Suppressor macrophage treated with lipopolysaccharide for 1 hour (primary cell): ENCODE results near the gene KCND3.

Source experiments
- DNase-seq, 3 donors: peaks; one replicate each; pipeline ENCODE4 v3.0.0-alpha.2; 2020 to 2022

Gene KCND3

DNA sequence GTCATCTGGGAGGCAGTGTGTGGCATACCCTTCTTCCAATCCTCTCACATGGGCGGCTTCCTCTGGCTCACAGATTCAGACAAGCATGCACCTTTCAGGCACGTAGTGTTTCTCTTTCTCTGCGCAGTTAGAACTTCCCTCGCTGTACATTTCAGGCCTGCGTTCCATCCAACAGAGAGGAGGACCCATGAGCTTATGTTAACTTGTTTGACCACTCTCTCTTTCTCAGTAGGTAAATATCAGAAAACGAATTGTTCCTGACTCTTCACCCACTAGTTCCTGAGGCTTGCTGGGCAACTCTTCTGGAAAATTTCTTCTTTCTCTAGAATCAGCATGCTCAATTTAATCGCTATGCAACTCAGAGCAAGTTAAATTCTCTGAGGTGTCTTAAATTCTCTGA lies 148.3 kb downstream of the KCND3 start:
- DNase-seq: no peak

DNA sequence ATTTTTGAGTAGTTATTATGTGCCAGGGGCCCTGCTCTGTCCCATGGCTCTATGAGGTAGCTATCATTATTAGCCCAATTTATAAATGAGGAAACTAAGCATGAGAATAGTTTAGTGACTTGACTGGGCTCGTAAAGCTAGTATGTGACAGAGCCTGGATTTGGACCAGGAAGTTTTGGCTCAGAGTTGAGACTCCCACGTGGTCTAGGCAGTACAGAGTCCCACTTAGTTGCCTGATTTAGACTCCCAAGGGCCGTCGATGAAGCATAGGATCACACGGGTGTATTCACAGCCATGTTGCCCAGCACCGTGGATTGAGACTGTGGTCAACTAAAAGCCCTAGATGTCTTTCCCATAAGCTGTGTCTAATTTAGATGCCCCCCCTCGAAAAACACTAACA lies 152.1 kb downstream of the KCND3 start:
- DNase-seq: no peak

DNA sequence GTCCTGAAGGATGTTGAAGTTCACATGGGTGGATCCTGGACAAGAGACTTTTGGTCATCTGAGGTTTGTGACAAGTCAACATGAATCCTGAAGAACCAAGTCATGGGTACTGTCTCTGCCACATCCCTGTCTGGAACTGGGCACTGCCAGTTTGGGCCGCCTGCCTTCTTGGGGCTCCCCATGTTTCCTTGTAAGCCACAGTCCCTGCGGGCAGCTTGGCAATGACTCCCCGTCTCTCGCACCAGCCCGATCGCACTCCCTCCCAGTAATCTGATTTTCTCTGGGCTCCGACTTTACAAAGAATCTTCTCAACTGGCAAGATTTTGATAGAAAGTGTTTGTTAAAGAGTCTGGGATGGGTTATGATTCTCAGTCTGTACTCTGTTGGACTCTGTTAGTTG lies 153.4 kb downstream of the KCND3 start:
- DNase-seq: no peak

DNA sequence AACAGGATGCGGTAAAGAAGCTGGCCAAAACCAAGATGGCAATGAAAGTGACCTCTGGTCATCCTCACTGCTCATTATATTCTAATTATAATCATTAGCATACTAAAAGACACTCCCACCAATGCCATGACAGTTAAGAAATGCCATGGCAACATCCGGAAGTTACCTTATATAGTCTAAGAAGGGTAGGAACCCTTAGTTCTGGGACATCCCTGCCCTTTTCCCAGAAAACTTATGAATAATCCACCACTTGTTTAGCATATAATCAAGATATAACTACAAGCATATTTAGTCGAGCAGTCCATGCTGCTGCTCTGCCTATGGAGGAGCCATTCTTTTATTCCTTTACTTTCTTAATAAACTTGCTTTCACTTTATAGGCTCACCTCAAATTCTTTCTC lies 154.0 kb downstream of the KCND3 start:
- DNase-seq: no peak

DNA sequence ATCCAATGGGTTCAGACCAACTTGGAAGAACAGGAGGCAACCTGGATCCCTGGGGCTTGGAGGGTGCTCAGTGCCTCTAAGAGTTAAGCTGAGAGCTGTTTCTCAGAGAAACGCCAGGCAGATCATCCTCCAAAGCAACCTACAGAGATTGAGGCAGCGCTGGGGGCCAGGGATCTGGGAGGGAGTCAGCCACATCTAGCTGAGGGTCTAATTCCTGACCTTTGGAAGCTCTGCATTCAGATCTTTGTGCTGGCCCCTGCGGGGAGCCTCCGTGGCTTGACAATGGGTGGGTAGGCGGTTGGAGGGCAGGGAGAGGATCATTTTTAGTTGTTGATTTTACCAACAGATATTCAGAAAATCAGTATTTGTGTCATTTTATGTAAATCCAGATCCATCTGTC lies 154.5 kb downstream of the KCND3 start:
- DNase-seq: no peak

DNA sequence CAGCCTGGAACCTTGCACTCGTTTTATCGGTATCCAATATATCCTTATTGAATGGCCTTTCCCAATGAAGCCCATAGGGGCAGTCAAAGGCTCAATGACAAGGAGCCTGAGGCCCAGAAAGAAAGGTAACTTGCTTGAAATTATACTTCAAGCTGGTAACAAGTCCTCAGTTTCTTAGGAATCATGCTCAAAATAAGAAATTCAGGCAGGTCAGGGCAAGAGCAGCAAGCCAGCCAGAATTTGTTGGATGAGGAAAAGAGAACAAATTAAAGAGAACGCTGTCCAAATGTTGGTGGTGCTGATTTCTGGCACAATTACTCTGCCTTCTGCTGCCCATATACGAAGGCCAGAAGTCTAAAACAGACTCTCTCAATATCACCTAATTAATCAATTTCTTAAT lies 156.1 kb downstream of the KCND3 start:
- DNase-seq: no peak

DNA sequence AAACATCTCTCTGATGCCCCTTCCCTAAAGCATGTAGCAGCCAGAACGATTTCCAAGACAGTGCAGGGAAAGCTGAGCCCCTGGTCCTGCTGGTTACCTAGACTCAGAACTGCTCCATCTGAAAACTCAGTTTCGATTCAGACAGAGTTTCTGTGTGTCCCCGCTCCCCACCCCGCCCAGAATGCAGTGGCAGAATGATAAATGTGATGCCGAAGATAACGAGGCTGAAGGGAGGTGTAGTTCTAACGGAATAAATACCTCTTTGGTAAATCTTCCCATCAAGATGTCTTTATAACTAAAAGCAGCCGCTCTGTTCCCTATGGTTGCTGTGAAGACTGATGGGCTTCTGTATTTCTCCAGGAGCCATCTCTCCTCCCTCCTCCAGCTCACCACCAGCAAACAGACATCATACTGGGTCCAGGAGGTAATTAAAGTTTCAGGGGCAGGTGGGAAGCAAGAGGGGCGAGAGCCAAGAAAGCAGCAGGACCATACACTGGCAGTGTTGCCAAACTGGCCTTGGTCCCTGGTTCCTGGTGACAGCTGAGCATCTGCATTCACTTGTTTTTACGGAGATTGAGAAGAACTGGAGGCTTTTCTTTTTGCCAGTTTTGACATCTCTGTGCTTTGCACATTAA lies 156.8 kb downstream of the KCND3 start:
- no peak for DNase-seq

DNA sequence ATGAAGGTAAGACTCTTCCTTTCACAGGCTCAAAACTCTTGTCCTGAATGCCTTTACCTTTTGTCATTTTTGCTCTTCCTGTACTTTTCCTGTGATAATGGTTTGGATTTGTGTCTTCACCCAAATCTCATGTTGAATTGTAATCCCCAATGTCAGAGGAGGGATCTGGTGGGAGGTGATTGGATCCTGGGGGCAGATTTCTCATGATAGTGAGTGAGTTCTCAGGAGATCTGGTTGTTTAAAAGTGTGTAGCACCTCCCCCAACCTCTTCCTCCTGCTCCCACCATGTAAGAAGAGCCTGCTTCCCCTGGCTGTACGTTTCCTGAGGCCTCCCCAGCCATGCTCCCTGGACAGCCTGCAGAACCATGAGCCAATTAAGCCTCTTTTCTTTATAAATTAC lies 158.3 kb downstream of the KCND3 start:
- DNase-seq: no peak

DNA sequence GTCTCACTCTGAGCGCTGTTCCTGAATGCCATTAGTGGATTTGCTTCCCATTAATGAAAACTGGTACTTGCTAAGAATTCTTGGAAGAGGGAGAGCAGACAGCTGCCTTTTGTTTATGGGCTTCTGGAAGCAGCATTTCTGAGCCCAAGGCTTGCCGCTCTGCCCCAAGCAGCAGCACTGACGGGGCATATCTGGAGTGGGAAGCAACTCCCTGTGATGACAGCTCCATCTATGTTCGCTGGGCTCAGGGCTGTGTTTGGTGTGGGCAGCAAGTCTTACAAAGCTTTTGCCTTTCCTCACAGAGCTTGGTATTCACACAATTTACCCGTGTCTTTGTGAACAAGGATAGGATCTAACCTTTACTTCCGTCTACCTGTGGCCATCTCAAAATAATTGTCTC lies 161.5 kb downstream of the KCND3 start:
- DNase-seq: no peak

DNA sequence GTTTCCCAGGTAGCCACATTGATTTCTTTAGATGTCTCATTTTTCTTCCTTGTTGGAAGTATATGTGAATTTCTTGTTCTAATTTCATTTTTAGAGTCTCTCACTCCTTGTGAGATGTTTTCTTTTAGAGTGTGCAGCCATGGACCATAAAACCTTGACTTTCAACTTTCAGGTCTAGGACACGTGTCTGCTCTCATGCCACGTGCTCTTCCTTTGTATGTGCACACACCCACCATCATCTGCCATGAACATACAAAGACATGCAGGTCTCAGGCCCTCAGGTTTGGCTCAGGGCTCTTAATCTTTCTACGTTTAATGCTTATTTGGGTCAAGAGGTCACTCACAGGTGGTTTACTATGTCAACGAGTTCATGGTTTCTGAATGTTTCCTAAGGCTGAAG lies 163.2 kb downstream of the KCND3 start:
- no peak for DNase-seq

DNA sequence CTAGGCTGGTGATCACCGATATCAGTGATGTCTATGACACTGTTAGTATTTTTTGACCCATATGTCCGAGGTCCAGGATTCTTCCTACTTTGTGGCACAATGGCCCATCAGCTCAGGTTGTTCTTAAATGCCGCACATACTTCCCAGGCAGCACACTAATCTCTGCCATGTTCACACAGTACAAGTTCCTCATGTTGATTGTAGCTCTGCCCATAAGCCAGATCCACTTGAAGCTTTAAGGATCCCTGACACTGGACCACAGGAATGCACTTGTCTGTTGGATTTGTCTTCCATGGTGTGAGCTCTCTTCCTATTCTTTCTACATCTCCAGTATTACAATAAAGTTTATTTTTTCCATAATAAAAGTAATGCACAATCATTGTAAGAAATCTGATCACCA lies 164.3 kb downstream of the KCND3 start:
- no peak for DNase-seq

DNA sequence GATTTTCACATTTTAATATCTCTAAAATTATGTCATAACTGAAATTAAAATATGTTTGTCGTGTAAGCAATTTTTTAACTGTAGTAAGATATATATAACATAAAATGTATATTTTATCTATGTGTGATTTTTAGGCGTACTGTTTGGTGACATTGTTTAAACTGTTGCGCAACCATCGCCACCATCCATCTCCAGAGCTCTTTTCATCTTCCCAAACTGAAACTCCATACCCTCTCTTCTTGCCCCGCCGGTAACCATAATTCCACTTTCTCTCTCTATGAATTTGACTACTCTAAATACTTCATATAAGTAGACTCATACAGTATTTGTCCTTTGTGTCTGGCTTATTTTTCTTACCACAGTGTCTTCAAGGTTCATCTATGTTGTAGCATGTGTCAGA lies 167.3 kb downstream of the KCND3 start:
- no peak for DNase-seq

DNA sequence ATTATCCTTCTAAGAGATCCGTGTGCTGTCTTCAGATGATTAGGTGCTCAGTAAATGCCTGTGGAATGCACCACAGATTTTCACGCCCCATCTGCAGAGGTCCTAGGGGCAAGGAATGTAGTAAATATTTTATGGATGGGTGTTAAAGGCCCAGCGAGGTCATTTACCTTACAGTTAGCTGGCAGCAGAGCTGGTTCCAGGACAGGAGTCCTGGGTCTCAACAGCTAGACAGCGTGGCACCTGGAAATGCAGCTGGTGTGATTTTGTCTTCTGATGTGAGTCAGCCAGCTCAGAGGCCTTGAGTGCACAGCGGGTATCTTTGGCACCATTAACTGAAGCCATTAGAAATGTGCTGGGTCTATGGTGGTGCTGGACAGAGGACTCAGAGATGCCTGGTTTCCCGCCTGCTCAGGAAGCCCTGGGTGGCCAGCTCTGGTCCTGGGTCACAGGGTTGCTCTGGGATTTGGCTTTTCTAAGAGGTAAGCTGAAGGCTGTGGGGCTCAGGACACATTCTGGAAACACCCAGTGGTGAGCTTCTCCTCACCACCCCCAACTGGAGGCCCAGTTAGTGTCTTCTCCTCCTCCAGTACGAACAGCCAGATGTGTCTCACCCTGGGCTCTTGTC lies 168.2 kb downstream of the KCND3 start:
- DNase-seq: no peak

DNA sequence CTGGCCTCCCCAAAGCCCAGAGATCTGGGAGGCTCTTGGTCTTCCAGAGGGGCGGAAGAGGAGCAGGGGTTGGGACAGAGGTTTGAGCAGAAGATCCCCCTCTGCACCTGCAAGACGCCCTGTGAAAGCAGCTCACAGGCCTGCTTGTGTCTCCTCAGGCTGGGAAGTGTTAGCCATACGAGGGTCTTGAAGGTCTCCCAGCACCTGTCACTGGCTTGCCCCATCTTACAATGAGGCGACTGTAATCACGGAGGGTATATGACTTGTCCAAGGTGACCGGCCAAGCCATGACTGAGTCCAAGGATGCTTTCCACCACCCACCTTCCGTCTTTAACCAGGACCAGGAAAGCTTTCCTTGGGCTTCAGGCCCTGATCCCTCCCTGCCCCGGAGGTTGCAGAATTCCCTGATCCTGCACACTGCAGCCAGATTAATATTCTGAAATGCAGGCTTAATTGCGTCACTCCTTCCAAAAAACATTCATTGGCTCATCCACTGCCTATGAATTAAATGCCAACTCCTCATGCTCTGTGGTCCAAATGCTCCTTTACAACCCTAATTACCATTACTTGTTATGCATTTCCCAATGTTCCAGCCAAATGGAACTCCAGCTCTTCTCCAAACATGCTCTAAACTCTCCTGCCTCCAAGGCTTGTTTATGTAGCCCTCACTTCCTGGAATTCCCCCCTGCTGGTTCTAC lies 169.8 kb downstream of the KCND3 start:
- no peak for DNase-seq

DNA sequence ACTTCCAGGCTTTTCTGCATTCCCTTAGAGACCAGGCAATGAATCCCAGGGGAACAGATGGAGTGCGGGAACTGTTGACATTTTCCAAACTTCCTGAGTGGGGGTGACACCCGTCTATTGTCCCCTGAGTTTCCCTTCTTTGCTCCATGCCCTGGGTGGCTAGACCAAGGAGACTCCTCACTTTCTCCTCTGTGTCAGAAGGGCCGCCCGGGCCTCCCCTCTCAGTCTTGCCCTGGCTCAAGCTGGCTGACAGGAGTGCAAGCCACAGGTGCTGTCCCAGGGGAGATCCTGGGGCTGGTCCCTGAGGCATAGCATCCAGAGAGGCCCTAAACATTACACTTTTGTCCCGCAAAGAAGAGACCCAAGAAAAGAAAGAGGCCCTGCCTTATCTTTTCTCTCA lies 170.9 kb downstream of the KCND3 start:
- no peak for DNase-seq

DNA sequence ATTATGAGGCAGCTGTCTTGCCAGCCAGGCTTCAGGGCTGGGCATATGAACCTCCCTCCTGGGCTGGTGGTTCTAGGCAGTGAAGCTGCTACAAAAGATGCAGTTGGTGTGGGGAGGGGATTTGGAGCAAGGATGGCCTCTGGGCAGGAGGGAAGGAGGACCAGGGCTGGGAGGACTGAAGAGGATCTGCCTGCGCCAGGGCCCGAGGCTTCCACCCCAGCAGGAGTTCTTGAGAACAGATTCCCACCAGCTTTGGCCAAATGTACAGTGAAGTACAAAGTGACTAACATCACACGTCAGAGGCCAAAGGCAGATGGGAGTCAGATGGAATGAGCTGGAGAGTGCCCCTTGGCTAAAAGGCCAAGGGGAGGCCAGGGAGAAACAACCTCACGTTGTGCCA lies 171.4 kb downstream of the KCND3 start:
- no peak for DNase-seq

DNA sequence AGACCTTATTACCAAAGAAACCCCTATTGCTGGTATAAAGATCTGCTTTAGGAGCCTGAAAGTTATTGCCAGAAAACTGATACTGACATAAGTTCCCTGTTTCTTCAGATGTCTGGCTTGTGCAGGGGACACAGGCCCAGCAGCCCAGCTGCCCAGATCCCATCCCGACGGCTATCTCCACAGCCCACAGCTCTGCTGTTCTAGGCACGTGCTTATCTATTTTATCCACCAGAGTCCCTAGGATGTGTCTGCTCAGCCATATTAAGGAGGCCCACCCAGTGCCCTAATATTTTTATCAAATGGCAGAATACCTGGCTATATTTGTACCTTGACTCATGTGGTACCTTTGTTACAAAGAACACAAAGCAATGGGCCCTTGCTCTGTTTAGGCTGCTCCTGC lies 174.8 kb downstream of the KCND3 start:
- no peak for DNase-seq

DNA sequence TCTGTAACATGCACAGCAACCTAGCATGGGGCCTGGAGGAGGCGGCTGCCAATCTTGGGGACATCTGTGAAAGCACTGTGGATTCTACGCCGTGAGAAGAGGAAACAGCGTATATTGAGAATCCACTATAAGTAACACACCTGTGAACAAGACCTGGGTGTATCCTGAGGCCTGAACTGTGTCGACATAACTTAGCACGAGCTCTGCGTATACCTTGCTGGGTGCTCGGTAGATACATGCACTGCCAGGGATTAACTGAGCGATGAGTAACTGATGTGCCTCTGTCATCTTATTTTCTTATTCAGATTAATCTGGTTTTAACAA lies 175.2 kb downstream of the KCND3 start:
- no peak for DNase-seq

DNA sequence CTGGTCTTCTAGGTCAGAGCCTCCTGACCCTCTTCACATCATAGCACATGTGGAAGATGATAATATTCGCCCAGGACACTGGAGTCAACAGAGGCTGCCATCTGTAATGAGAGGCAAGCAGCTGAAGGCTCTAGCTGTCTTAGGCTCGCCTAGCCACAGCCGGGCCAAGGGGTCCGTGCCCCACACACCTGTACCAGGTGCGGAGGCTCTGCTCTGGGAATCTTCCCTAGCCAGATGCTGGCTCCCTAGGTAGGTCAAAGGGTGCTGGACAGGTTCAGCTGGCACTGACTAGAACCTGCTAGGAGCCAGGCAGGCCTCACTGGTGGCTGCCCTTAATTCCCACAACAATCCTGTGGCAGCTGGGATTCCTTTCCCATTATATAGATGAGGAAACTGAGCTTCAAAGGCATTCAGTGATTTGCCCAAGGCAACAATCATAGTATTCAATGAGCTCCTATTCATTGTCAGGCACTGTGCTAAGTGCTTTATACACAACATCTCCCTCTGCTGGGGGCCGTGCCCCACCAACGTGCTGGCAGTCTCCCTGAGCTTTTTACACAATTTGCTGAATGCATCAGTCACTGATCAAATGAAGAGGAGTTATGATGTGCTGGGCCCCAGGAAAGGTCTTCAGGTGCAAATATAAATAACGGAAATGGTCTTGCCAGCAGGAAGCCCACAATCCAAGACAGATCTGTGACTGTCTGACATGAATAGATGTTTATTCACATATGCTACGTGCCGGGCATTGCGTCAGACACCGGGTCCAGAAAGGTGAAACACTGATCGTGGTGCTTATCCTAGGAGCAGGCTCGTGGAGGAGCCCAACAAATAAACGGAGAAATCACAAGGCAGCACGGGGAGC lies 175.8 kb downstream of the KCND3 start:
- DNase-seq: no peak

DNA sequence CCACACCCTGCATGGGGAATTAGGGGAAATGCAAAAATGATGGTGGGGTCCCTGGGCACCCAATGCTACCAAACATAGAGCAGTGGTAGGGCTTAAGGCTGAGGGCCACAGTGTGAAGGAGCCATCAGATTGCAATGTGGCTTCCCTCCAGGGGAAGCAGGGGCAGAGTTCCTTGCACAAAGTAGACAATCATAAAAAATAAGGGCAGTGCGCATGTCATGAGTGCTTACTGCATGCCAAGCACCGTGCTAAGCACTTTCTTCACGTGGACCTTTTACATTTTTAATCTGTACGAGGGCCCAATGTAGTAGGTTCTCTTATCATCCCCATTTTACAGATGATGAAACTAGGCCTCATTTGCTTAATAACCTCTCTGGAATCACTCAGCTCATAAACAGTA lies 177.2 kb downstream of the KCND3 start:
- DNase-seq: no peak

DNA sequence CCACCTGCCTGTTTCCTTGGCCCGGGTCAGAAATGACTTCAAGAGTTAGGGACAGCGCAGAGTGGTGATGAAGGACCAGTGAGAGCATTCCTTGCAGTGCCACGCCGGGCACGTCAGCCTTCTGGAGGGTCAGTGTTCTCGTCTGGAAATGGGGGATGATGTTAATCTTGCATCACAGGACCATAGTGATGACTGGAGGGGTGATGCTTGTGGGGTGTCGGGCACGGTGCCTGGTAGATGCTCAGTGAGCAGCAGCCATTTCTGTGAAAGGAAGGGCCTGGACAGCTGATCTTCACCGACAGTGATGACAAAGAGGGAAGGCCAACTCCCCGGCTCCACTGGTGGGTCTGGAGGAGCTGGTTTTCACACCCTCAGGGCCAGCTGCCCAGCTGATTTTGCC lies 177.6 kb downstream of the KCND3 start:
- no peak for DNase-seq

DNA sequence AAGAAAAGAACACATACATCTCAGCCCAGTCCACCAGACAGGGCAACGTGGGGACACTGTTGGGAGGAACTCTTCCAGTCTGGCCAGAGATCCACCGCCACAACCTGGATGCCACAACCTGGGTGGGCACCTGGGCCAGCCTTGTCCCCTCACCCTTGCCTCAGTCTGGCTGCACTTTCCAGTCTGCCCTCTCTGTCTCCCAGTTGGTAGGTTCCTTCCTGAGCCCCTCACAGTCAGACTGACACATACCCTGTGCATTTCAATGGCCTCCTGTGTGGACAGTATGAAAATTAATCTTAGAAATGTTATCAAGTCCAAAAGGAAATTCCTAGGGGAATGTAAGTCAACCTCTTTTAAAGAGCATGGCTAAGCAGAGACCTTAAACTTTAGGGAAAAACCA lies 184.2 kb downstream of the KCND3 start:
- no peak for DNase-seq

DNA sequence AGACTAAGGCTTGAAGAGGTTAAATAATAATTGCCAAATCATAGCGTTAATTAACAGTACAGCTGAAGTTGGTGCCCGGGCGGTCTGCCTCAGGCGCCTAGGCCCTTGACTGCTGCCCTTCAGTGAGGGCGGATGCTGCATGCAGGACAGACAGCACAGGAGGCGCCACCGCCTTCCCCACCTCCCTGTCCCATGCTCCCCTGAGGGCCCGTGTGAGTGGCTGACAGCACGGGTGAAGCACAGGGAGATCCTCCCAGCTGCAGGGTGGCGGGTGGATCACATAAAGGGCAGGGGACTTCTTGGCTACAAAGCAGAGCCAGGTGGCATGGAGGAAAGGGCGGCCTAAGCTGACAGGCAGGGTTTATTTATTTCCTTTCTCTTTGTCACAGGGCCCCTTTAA lies 184.7 kb downstream of the KCND3 start:
- DNase-seq: no peak

DNA sequence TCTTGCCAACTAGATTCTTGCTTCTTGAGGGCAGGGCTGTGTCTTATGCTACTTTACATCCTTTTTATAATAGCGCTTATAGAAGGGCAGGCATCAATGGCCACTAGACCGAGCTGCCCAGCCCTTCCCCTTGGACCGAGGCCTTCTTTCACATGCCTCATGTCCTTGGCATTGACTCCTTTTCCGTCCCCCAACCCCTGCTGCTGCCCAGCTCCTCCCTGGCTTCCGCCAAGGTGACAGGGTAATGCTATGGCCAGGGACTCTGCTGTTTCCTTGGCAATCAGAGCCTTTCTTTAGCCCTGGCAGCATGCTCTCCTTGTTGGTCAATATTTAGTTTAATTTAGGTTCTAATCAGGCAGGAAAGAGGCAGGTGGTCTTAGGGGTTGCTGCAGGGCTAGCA lies 185.5 kb downstream of the KCND3 start:
- no peak for DNase-seq
